ENCODE measurements around the gene PRKG1.

The PRKG1 gene

DNA sequence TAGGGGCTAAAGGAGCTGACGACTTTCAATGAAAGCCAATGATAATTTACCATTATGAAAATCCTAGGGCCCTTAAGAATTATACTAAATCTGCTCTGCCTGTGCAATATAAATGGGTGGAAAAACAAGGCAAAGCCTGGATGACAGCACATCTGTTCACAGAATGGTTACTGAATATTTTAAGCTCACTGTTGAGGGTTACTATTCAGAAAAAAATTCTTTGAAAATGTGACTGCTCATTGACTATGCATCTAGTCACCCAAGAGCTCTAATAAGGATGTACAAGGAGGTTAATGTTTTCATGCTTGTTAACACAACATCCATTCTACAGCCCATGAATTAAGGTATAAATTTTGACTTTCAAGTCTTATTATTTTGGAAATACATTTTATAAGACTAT lies 1248.6 kb downstream of the PRKG1 start:
- H3K4me3 ChIP-seq (ENCODE audit: low read length): no peak overlapping the region
- no peak for DNase-seq (ENCODE audit: low read depth, low spot score)

DNA sequence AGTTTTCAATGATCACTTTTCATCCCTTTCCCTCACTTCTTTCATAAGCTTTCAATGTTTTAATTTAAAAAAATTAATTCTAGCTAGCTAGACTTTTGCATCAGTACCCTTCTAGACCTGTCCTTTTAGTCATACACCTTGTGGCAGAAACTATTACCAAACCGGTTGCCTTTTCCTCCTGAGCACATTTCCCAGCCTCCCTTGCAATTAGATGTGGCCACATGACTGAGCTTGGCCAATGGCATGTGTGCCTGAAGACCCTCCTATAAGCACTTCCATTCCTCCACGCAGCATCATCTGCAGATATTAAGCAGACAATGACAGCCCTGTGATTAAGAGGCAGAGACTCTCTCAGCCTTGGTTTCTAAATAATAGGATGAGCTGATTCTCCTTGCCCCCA lies 1252.1 kb downstream of the PRKG1 start:
- DNase-seq (ENCODE audit: low read depth, low spot score): no peak

GRCh38 chr10:52331638-52332364 lies 1257.5 kb downstream of the PRKG1 start:
- H3K4me3 ChIP-seq (ENCODE audit: low read length): no peak overlapping the region
- no peak for DNase-seq (ENCODE audit: low read depth, low spot score)

More for the DNA sequence above, 1252.1 kb downstream of the PRKG1 start:
- no peak overlapping the region for H3K4me3 ChIP-seq (ENCODE audit: low read length)

DNA sequence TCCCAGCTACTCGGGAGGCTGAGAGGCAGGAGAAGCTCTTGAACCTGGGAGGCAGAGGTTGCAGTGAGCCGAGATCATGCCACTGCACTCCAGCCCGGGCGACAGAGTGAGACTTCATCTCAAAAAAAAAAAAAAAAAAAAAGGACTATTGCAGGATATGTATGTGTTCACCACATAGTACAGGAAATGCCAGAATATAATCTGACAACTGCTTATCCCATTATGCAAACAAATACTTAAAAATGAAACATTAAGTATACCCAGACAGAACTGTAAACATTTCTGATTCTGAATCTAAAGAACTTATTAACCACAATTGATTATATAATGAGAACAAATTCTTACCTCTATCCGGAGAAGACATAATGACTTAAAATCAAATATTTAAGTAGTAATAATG lies 1258.5 kb downstream of the PRKG1 start:
- DNase-seq (ENCODE audit: low read depth, low spot score): no peak
- H3K4me3 ChIP-seq (ENCODE audit: low read length): no peak overlapping the region

GRCh38 chr10:52334595-52334994 lies 1260.3 kb downstream of the PRKG1 start:
- H3K4me3 ChIP-seq (ENCODE audit: low read length): no peak overlapping the region
- DNase-seq (ENCODE audit: low read depth, low spot score): no peak

- H3K4me3 ChIP-seq (ENCODE audit: low read length): no peak overlapping the region
- no peak for DNase-seq (ENCODE audit: low read depth, low spot score)
These were observed 1261.4 kb downstream of the PRKG1 start for GRCh38 chr10:52335665-52336064.

DNA sequence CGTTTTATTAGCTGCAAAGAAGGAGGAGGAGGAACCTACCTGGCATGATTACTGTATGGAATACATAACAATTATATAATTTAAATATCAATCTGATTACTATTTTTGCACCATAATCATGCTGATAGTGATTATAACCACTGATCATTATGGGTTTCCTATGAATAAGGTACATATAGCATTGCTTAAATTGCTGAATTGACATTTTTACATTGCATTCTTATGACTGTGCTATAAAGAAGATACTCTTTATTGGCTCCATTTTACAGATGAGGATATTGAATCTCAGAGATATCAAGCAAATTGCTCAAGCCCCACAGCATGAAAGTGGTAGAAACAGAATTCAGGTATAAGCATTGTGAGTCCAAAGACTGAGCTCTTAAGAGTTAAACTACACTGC lies 1262.9 kb downstream of the PRKG1 start:
- DNase-seq (ENCODE audit: low read depth, low spot score): no peak
- H3K4me3 ChIP-seq (ENCODE audit: low read length): no peak overlapping the region

GRCh38 chr10:52343439-52343838 lies 1269.2 kb downstream of the PRKG1 start:
- DNase-seq (ENCODE audit: low read depth, low spot score): no peak
- H3K4me3 ChIP-seq (ENCODE audit: low read length): no peak overlapping the region

DNA sequence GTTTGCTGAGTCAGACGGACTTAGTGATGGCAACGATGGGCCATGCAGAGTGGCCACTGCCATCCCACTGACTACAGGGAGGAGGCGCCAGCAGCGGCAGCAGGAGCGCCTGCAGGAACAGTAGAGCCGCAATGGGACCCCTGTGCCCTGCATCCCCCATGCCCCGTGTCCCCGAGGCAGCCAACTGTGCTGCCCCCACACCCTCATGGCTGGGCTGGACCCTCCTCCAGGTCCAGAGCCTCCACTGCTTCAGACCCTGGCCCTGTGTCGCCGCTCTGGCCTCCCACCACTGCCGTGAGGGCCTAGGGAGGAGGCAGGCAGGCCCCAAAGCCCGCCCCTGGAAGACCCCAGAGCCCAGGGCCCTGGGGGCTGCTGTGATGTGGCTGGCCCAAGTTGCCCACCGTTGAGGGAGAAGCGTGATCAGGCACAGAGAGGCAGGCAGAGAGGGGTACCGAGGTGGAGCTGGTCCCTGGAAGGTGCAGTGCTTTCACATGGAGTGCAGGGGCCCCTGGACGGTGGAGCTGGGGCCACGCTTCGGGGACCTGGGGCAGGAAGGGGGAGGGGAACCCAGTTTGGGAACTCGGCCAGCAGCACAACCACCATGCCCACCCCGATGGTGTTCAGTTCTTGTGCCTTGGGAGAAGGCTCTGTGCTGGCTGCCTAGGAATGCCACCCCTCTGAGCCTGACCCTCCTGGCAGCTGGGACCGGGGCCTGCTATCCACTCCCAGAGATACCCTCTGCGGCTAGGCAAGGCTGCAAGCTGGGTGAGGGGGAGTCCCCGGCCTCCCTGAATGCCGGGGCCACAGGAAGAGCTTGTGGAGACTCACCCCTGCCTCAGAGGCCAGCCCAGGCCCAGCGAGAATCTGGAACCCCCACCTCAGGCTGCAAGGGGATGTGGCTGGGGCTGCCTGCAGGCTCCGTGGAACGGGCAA lies 1272.4 kb downstream of the PRKG1 start:
- DNase-seq (ENCODE audit: low read depth, low spot score): no peak

DNA sequence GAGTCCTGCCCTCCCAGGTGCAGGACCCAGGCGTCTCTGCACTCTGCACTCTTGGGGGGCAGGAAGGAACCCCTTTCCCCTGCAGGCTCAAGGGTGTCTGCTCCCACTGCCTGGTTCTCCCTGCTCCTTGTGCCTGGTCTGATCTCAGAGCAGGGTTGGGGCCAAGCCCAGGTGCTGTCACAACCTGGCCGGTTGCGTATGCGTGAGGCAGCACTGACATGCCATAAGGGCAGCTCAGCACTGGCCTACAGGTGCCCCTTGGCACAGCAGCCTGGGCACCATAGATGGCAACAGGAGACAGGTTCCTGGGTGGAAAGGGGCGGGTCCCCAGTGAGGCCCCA lies 1273.0 kb downstream of the PRKG1 start:
- H3K4me3 ChIP-seq (ENCODE audit: low read length): no peak overlapping the region
- DNase-seq (ENCODE audit: low read depth, low spot score): no peak

More for the DNA sequence above, 1272.4 kb downstream of the PRKG1 start:
- H3K4me3 ChIP-seq (ENCODE audit: low read length): no peak overlapping the region

Measured in Jurkat, Clone E6-1 (cell line).